Adrenal gland (tissue), 12 donors: ENCODE data around the gene ZNF692. TPM values are rescaled to one million over a fixed set of nuclear protein-coding genes. Genes with fewer than 3 reads are reported as not detected.
"Not testable (repeated sequence)": the region's sequence is repeated elsewhere in the genome, so short reads cannot be mapped to it uniquely, and the experiment has no call there.

Experiments used
- DNase-seq, 7 donors: peaks; one replicate each; pipeline ENCODE4 v3.0.0-alpha.2; 2019 to 2020
- H3K27ac ChIP-seq, 5 donors: fragments of 200-600 bp; sonication (generic) in 4 of 5; 1 replicate in 3 of 5; 2 replicates in 2 of 5; pipeline versions ENCODE4 v1.5.1 to v1.8.0; 2016 to 2020; ENCODE audit warnings: mild to moderate bottlenecking in 1 of 5
- H3K27me3 ChIP-seq: fragments of 200-600 bp; 2 replicates; pipeline ENCODE4 v1.8.0; 2021
- H3K36me3 ChIP-seq, 2 donors: fragments of 200-600 bp; replicated peaks in 1 of 2; 1 replicate in 1 of 2; 2 replicates in 1 of 2; pipeline versions ENCODE4 v1.5.1 to v1.8.0; 2018 to 2022
- H3K4me1 ChIP-seq, 2 donors: fragments of 200-600 bp; replicated peaks in 1 of 2; 1 replicate in 1 of 2; 2 replicates in 1 of 2; pipeline versions ENCODE4 v1.5.1 to v1.8.0; 2018 to 2021
- H3K4me3 ChIP-seq, 4 donors: fragments of 200-600 bp; sonication (generic) in 3 of 4; one replicate each; pipeline ENCODE4 v1.5.1; 2016 to 2018
- H3K9me3 ChIP-seq, 3 donors: fragments of 200-600 bp; sonication (generic) in 1 of 3; replicated peaks in 1 of 3; 1 replicate in 2 of 3; 2 replicates in 1 of 3; pipeline versions ENCODE4 v1.5.1 to v1.8.0; 2016 to 2021
- CTCF ChIP-seq, 6 experiments: fragments of 450-650 bp in 4 of 6; fragments of 200-600 bp in 2 of 6; sonication (generic) in 1 of 6; IDR thresholded peaks; 1 replicate in 5 of 6; 2 replicates in 1 of 6; pipeline versions ENCODE4 v1.5.1 to v1.8.0; 2016 to 2021; ENCODE audit warnings: antibody characterized with exemption in 6 of 6, mild to moderate bottlenecking in 2 of 6, moderate library complexity in 1 of 6
- POLR2A ChIP-seq, 2 donors: fragments of 450-650 bp; IDR thresholded peaks; one replicate each; pipeline ENCODE4 v1.6.1; 2017; ENCODE audit warnings: antibody characterized with exemption in 2 of 2, mild to moderate bottlenecking in 2 of 2, moderate library complexity in 1 of 2
- WGBS, 4 donors: extraction: QIAGEN DNeasy Blood & Tissue Kit in 2 of 4; methylation state at CpG; one replicate each; pipeline versions ENCODE4 v1.1.5 to v1.1.7; 2013 to 2017; 5-methylcytosine and 5-hydroxymethylcytosine counted together
- intact Hi-C, 2 donors: fragments of 100-400 bp; cut with DNase I; formaldehyde crosslinking; loops; one replicate each; pipeline versions ENCODE4 v1.14.1 to v1.15.0; 2022 to 2023
- microRNA-seq, 3 donors: library from miRNA; unstranded; fragments of <30 nt; microRNA quantifications; one replicate each; pipeline ENCODE4, GENCODE V29; 2017 to 2020
- polyA plus RNA-seq, 3 donors: library from polyadenylated mRNA; stranded (reverse); fragments of 200-250 nt in 2 of 3; fragments of 350-450 nt in 1 of 3; fragmentation: Illumina TruSeq in 1 of 3; extraction: RNeasy Lipid Tissue Mini Kit (QIAGEN cat#74804) in 1 of 3; gene quantifications; one replicate each; pipeline ENCODE4 v1.2.3, GENCODE V29; 2013 to 2014
- small RNA-seq, 2 donors: library from RNA; depleted of rRNA; stranded (forward); fragments of <200 nt; gene quantifications; one replicate each; pipeline ENCODE3, GENCODE V24; 2016
- total RNA-seq, 9 donors: library from RNA; depleted of rRNA in 4 of 9; stranded (reverse); fragments of >200 nt in 4 of 9; fragments of 120-200 nt in 1 of 9; fragmentation: NEBNext Ultra II Directional in 1 of 9; extraction: Animal tissue kit (Norgen Biotek cat#: 25700) in 1 of 9; gene quantifications; one replicate each; pipeline versions ENCODE4 v1.1.0 to v1.2.4, GENCODE V29; 2013 to 2023
- donor health status: healthy with polysubstance abuse.
- donor health status: Bipolar disorder and iron deficiency.
- donor health status: DM: yes; HTN: yes; CAD: no.
- donor health status: DM: no; HTN: no; CAD: no.
- donor health status: DM: no; HTN: no; CAD: no.
- donor health status: DM: yes; HTN: yes; CAD: no.

Gene ZNF692
- total and polyA plus RNA-seq, 12 donors: 10.3 to 366 (median 30.4) TPM

- Histone ChIP-seq H3K27me3 (no peaks in the 10 kb centered on the region), H3K4me3 (no peak overlapping the region), H3K9me3 (no peaks in the 10 kb centered on the region), H3K27ac (peak overlapping the region in 1 of 5 donors; percentile 41), H3K36me3 (no peaks in the 10 kb centered on the region), H3K4me1 (no peaks in the 10 kb centered on the region)
- 50 to 66% (median 58%) methylated on average over 10 of the region's 10 CpGs for WGBS, 4 donors
- TF ChIP-seq CTCF (IDR thresholded peaks at IDR 0.05): no peak
- no peak for TF ChIP-seq POLR2A (IDR thresholded peaks at IDR 0.05)
- peak in 1 of 7 donors; percentile 54 for DNase-seq
- intact Hi-C loops: loop anchor here (5.0 kb wide), 1 partner anchor 183 kb away; no protein-coding TSS in a partner anchor
Observed at GRCh38 chr1:248804771-248805681, 53.9 kb downstream of the ZNF692 start.

- DNase-seq, H3K27me3 ChIP-seq, H3K4me1 ChIP-seq, H3K27ac ChIP-seq, intact Hi-C loops, H3K36me3 ChIP-seq, H3K4me3 ChIP-seq, H3K9me3 ChIP-seq: not testable (repeated sequence)
- WGBS, 4 donors: 78 to 82% (median 81%) methylated on average over 15 of the region's 15 CpGs
Observed at GRCh38 chr1:248803501-248803900, 55.4 kb downstream of the ZNF692 start.

GRCh38 chr1:248802454-248802853 is 56.4 kb downstream of the ZNF692 start:
- peak in 1 of 7 donors; percentile 30 for DNase-seq
- 74 to 85% (median 79%) methylated on average over 6 of the region's 6 CpGs for WGBS, 4 donors
- H3K4me1 ChIP-seq: no peaks in the 10 kb centered on the region
- H3K27ac ChIP-seq: no peak overlapping the region
- intact Hi-C loops: no loop called here
- H3K27me3 ChIP-seq: no peaks in the 10 kb centered on the region
- H3K9me3 ChIP-seq: peaks cover 0 to 4% (median 0%) of the 10 kb centered on the region in 3 donors
- H3K36me3 ChIP-seq: no peaks in the 10 kb centered on the region
- H3K4me3 ChIP-seq: no peak overlapping the region
- no peak for TF ChIP-seq CTCF (IDR thresholded peaks at IDR 0.05)
- TF ChIP-seq POLR2A (IDR thresholded peaks at IDR 0.05): no peak

- H3K27ac ChIP-seq: no peak overlapping the region
- no peak for DNase-seq
- H3K36me3 ChIP-seq: no peaks in the 10 kb centered on the region
- intact Hi-C loops: no loop called here
- no peaks in the 10 kb centered on the region for H3K4me1 ChIP-seq
- H3K9me3 ChIP-seq: peaks cover 0 to 4% (median 0%) of the 10 kb centered on the region in 3 donors
- WGBS, 4 donors: 54 to 68% (median 62%) methylated on average over 3 of the region's 3 CpGs
- H3K27me3 ChIP-seq: no peaks in the 10 kb centered on the region
- H3K4me3 ChIP-seq: no peak overlapping the region
- TF ChIP-seq CTCF (IDR thresholded peaks at IDR 0.05) (no peak), POLR2A (IDR thresholded peaks at IDR 0.05) (no peak)
Observed at GRCh38 chr1:248800459-248800858, 58.4 kb downstream of the ZNF692 start.

Small RNA genes lying within 50 kb of the gene (microRNA-seq; reads per million reads assigned to microRNA genes)
- gene MIR3124: 1.3 to 3.4 (median 3.1) reads per million in 3 donors

Small RNA genes lying within 50 kb of the gene (small RNA-seq; reads per million reads assigned to genes)
- gene MIR3124: 0 reads per million in 2 donors

Other genes with a start within 250 kb of the ZNF692 start
- not detected for gene OR2T11, start 224.0 kb downstream of the ZNF692 start, total RNA-seq
- not detected for gene OR2T11, start 224.0 kb downstream of the ZNF692 start, polyA plus RNA-seq
- not detected for gene OR2T35, start 213.8 kb downstream of the ZNF692 start, total RNA-seq
- gene OR2T35, start 213.8 kb downstream of the ZNF692 start, polyA plus RNA-seq: not detected
- gene OR2T27, start 203.6 kb downstream of the ZNF692 start, total RNA-seq: not detected
- gene OR2T27, start 203.6 kb downstream of the ZNF692 start, polyA plus RNA-seq: not detected
- gene OR14I1, start 156.3 kb downstream of the ZNF692 start, total RNA-seq: not detected
- gene OR14I1, start 156.3 kb downstream of the ZNF692 start, polyA plus RNA-seq: not detected
- not detected for gene LYPD8, start 103.3 kb downstream of the ZNF692 start, total RNA-seq
- under 1 TPM in 1 of 3 donors, not detected in 2; 0.13 TPM for gene LYPD8, start 103.3 kb downstream of the ZNF692 start, polyA plus RNA-seq
- 10 to 100 TPM; 19.3 to 36.9 (median 27.1) TPM for gene SH3BP5L, start 33.2 kb downstream of the ZNF692 start, total RNA-seq
- 10 to 100 TPM; 15.4 to 29.2 (median 16.9) TPM for gene SH3BP5L, start 33.2 kb downstream of the ZNF692 start, polyA plus RNA-seq
- 10 to 100 TPM; 16.2 to 47.5 (median 30.0) TPM for gene ZNF672, start 20.9 kb downstream of the ZNF692 start, total RNA-seq
- 10 to 100 TPM in 2 of 3 donors, 1 to 10 TPM in 1; 9.5 to 14.8 (median 12.5) TPM for gene ZNF672, start 20.9 kb downstream of the ZNF692 start, polyA plus RNA-seq
- gene PGBD2, start 47.1 kb upstream of the ZNF692 start, total RNA-seq: 1 to 10 TPM; 1.6 to 9.2 (median 4.6) TPM
- 1 to 10 TPM; 4.5 to 7.2 (median 7.2) TPM for gene PGBD2, start 47.1 kb upstream of the ZNF692 start, polyA plus RNA-seq